Coronary artery (tissue), 2 donors: ENCODE measurements around the gene FAM78B.

ENCODE experiments used
- DNase-seq: peaks from one replicate; pipeline ENCODE4 v3.0.0-alpha.2; 2017; ENCODE audit warnings: low spot score
- H3K27ac ChIP-seq, 2 donors: fragments of 200-600 bp; sonication (generic); one replicate each; pipeline ENCODE4 v1.5.1; 2016 to 2019
- H3K4me3 ChIP-seq: fragments of 200-600 bp; sonication (generic); 2 replicates; pipeline ENCODE4 v1.5.1; 2016; ENCODE audit warnings: mild to moderate bottlenecking, moderate library complexity
- CTCF ChIP-seq: fragments of 200-600 bp; sonication (generic); IDR thresholded peaks from one replicate; pipeline ENCODE4 v1.5.1; 2019; ENCODE audit warnings: antibody characterized with exemption

FAM78B gene

GRCh38 chr1:166166698-166167571, at the start of gene FAM78B:
FAM78B (minus strand) TSS chr1:166167001; CDS start chr1:166166248, 753 bp downstream.
- DNase-seq: peak; percentile 78
- peak within 1 kb of the TSS in 1 of 2 donors; percentile 53 for H3K27ac ChIP-seq
- peak within 1 kb of the TSS; percentile 84 for H3K4me3 ChIP-seq
- no peak for TF ChIP-seq CTCF

GRCh38 chr1:166202546-166202945, 35.7 kb upstream of the FAM78B start:
- no peak for TF ChIP-seq CTCF
- Histone ChIP-seq H3K27ac (no peak overlapping the region), H3K4me3 (no peak overlapping the region)
- no peak for DNase-seq

- H3K27ac ChIP-seq: no peak overlapping the region
- no peak for DNase-seq
- no peak for TF ChIP-seq CTCF
- H3K4me3 ChIP-seq: no peak overlapping the region
Measured at GRCh38 chr1:166200743-166201142, 33.9 kb upstream of the FAM78B start.

GRCh38 chr1:166197597-166197996, 30.8 kb upstream of the FAM78B start:
- no peak for DNase-seq
- TF ChIP-seq CTCF: no peak
- H3K4me3 ChIP-seq: no peak overlapping the region
- H3K27ac ChIP-seq: no peak overlapping the region

- TF ChIP-seq CTCF: no peak
- no peak for DNase-seq
- no peak overlapping the region for H3K4me3 ChIP-seq
- no peak overlapping the region for H3K27ac ChIP-seq
Measured at GRCh38 chr1:166197141-166197540, 30.3 kb upstream of the FAM78B start.

- TF ChIP-seq CTCF: no peak
- DNase-seq: no peak
- H3K4me3 ChIP-seq: no peak overlapping the region
- H3K27ac ChIP-seq: no peak overlapping the region
Measured at GRCh38 chr1:166193057-166193698, 26.4 kb upstream of the FAM78B start.
